Measurements from ENCODE around the gene CRISPLD2. TPM values are rescaled to one million over a fixed set of nuclear protein-coding genes. Genes with fewer than 3 reads are reported as not detected.
A peak's percentile ranks its signal among the peaks of the same experiment; 100 is the strongest.

CRISPLD2 gene
- polyA plus RNA-seq, 3 donors = 9.9 to 158 (median 77.0) TPM

DNA sequence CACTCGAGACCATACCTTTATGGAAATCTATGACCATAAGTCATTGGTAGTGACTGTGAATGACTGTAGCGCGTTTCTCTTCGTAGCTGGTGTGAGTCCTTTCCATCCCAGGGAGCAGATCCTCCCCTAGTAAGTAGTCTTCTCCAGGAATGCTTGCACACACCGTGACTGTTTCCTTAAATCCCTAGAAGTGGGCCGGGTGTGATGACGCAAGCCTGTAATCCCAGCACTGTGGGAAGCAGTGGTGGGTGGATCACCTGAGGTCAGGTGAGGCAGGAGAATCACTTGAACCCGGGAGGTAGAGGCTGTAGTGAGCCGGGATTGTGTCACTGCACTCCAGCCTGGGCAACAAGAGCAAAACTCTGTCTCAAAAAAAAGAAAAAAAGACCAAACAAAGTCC is 70.6 kb downstream of the CRISPLD2 start:
- H3K27ac ChIP-seq (ENCODE audit: low read depth, low read length) = no peak overlapping the region
- WGBS, 3 donors = 86 to 95% (median 92%) methylated on average over 9 of the region's 9 CpGs

DNA sequence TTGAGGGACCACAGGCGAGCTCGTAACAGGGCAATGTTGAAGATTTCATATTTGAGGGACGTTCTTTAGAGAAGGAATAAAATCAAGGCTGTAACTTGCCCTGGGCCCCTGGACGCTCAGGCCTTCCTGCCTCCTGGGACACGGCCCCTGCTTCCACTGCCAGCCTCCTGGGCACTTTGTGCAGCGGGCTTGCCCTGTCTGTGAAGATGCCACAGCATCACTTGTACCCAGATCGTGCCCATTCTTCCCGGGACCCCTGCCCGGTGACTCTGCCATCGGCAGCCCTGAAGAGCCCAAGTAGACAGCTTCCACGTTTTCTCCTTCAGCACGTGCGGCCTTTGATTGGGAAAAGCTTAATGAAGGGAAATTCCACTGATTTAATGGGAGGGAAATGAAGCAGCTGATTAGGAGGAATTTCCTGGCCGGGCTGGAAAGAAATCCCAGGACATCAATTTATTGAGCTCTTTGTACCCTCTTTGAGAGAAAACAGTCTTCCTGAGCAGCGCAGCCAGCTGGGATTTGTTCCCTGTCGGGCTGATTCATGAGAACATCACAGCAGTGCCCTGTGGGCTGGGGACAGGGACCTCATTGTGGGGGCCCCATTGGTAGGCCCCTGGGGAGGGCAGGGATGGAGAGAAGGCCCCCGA is 71.5 kb downstream of the CRISPLD2 start:
- H3K27ac ChIP-seq (ENCODE audit: low read depth, low read length) = no peak overlapping the region
- 66 to 70% (median 67%) methylated on average over 17 of the region's 17 CpGs for WGBS, 3 donors

DNA sequence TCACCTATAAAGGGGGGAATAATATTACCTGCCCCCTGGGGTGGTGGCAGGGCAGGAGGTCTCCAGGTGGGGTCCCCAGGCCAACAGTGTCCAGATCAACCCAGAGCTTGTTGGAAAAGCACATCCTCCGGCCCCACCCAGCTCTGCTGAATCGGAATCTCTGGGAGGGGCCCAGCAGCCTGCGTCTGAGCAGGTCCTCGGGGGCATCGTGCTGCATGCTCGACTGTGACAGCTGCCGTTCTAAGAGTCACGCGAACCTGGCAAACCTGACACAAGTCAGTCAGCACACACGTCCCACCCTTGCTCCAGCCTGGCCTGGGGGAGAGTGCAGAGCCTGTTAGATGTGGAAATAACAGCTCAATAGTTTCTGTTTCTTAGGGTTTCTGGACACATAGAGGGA is 72.3 kb downstream of the CRISPLD2 start:
- no peak overlapping the region for H3K27ac ChIP-seq (ENCODE audit: low read depth, low read length)
- WGBS, 3 donors = 69 to 73% (median 71%) methylated on average over 10 of the region's 10 CpGs

DNA sequence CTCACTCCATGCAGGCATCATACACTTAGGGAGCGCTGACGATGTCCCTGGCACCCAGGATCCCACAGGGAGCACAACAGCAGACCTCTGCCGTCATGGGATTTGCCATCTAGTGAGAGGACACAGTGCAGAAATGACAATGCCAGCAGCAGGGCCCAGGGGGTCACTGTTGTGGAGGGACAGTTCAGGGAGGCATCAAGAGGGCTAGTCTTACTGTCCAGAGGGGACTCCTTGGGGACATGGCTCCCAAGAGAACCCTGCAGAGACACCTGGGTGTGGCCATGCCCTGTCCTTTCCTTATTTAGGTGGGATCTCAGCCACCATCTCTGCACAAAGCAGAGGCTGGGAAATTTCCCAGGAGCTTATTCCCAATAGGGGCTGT is 73.7 kb downstream of the CRISPLD2 start:
- 88 to 98% (median 96%) methylated on average over 3 of the region's 3 CpGs for WGBS, 3 donors
- no peak overlapping the region for H3K27ac ChIP-seq (ENCODE audit: low read depth, low read length)

DNA sequence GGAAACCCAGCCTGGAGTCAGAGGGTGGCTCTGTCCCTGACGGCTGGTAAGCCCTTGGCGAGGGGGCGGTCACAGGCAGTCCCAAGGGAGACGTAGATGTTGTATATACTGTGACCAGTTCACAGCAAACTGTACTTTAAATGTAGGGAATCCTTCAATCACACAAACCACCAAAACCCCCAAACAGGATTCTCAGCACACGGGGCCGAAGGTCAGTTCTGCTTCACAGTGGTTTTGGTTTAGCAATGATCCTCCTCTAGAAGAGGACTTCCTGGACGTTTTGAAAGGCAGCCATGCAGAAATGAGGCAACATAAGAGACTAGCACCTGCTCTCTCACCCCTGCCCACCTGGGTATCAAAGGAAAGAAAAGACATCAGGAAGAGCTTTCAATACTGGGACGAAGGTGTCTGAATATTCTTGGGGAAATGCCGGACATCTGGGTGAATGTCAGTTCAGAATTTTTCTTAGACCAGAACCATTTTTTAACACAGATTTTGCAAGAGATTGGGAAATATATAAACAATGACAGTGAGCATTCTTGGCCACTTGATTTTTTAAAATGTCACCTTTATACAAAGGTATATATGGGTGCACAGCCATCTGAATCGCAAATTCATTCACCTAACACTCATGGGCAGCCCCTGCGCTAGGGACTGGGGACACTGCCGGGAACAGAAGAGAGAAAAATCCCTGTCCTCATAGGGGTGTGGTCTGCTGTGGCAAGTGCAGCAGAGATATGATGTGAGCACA is 74.2 kb downstream of the CRISPLD2 start:
- no peak overlapping the region for H3K27ac ChIP-seq (ENCODE audit: low read depth, low read length)

DNA sequence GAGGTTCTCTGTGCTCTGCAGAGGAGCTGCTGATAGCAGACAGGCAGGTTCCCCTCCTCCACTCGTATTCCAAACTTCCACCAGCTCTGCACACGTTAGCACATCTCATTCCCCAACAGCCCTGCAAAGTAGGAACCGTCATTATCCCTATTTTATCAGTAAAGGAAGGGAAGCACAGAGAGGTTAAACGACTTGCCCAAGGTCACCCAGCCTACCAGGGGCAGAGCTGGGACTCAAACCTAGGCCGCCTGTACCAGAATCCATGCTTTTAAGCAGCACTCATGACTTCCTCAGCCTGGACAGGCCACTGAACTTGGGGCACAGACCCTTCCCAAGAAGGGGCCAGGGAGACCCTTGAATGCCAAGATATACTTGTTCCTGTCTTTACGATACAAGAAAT is 75.2 kb downstream of the CRISPLD2 start:
- WGBS, 3 donors = 52 to 89% (median 81%) methylated on average over 6 of the region's 6 CpGs
- H3K27ac ChIP-seq (ENCODE audit: low read depth, low read length) = no peak overlapping the region

More for the DNA sequence above, 74.2 kb downstream of the CRISPLD2 start:
- WGBS, 3 donors = 66 to 77% (median 74%) methylated on average over 12 of the region's 12 CpGs

DNA sequence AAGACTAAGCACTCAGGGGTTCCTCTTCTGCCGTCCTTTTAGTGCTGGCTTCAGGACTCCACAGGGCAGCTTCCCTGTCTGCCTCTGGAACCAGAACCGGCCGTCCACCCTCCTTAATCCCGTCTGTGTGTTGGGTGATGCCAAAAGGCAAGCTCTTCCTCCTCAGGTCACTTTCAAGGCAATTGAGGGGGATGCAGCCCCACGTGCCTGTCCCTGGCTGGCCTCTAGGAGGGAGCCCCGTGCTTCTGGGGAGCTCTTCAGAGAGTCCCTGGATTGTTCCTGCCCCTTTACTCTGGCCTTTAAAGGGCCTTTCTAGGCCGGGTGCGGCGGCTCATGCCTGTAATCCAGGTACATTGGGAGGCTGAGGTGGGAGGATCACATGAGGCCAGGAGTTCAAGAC is 77.1 kb downstream of the CRISPLD2 start:
- no peak overlapping the region for H3K27ac ChIP-seq (ENCODE audit: low read depth, low read length)
- WGBS, 3 donors = 83 to 87% (median 85%) methylated on average over 9 of the region's 9 CpGs

DNA sequence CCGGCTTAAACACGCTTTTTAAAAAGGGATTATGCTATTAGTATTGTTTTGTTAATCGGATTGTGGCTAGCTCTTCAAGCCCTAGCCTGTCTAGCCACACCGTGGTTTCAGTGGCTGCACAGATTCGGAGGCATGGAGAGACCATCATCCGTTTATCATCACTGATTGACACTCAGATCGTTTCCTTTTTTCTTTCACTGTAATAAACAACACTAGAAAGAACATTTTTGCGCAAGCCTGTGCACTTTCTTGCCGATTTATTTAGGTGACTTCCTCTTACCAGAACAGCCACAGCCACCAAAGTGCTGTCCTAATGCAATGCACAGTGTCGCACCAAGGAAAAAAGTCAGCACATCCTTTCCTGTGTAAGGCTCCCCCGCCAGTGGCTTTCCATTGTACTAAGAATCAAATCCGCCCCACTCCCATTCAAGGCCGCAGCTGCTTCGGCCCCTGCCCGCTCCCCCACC is 78.2 kb downstream of the CRISPLD2 start:
- 50 to 70% (median 70%) methylated on average over 15 of the region's 15 CpGs for WGBS, 3 donors

DNA sequence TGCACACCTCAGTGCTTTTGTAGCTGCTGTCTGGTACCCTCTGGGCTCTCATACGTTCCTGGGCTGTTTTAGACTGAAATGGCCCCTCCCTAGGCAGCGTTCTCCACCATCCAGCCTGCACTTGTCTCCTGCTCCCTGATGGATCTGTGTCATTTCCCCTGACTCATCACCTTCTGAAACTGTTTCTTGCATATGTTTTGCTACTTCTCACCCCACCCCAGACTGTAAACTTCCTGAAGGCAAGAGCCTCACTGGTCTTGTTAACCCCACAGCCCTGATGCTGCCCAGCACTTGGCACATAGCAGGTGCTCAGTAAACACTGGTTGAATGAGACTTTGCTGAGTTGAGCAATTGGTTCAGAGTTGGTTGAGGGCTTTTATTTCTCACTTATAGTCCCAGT is 78.7 kb downstream of the CRISPLD2 start:
- 30 to 59% (median 56%) methylated on average over 2 of the region's 2 CpGs for whole genome bisulfite sequencing, 3 donors
- H3K27ac ChIP-seq (ENCODE audit: low read depth, low read length) = no peak overlapping the region

More for the DNA sequence above, 78.2 kb downstream of the CRISPLD2 start:
- H3K27ac ChIP-seq (ENCODE audit: low read depth, low read length) = no peak overlapping the region

DNA sequence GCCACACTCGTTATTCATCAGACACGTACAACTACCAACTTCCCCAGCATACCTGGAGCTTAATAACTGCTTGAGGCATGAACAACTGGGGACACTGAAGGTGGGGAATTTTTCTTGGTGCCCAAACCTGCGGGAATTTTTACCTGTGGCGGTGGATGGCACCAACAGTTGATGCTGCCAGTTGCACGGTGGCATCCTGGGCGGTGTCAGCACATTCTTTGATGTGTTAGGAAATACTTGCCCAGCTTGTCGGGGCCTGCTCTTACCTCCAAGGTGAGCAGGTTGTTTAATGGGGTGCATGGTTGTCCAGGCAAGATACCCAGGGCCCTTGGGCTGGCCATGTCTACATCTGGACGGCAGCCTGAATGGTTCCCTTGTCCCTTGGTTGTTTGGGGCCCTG is 79.6 kb downstream of the CRISPLD2 start:
- H3K27ac ChIP-seq (ENCODE audit: low read depth, low read length) = no peak overlapping the region
- 70 to 92% (median 90%) methylated on average over 8 of the region's 8 CpGs for WGBS, 3 donors

DNA sequence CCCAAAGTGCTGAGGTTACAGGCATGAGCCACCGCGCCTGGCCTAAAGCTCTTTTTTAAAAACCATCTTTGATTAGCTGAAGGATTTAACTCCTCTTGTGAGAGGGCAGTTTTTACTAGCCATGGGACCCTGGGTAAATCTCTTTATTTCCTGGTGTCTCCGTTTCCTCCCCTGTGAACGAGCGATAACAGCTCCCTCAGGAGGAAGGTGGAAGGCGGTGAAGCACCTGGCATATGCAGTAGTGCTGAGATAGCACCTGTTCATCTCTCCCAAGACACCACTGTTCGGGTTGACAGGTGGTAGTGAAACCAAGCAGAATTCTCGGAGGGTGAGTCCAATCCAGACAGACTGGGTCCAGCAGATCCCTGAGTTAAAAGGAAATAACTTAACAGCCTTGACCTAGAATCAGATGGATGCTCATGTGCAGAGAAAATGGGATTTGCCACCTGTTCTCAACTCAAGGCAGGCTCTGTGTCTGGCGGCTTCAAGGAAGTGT is 86.2 kb downstream of the CRISPLD2 start:
- H3K27ac ChIP-seq (ENCODE audit: low read depth, low read length) = no peak overlapping the region
- WGBS, 3 donors = 89 to 92% (median 91%) methylated on average over 9 of the region's 9 CpGs

DNA sequence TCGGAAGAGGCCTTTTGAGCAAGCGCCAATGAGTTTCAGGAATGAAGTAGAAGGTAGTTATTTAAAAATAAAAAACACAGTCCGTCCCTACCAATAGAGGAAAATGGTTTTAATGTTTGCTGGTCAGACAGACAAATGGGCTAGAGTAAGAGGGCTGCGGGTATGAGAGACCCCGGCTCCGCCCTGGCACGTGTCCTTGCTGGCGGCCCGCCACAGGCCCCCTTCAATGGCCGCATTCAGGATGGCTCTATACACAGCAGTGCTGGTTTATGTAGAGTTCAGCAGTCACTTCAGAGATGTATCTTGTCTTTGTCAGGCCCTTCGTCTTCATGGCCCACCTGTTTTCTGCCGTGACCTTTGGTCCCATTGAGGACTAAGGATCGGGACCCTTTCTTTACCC is 87.3 kb downstream of the CRISPLD2 start:
- H3K27ac ChIP-seq (ENCODE audit: low read depth, low read length) = no peak overlapping the region
- 88 to 93% (median 91%) methylated on average over 13 of the region's 13 CpGs for WGBS, 3 donors

DNA sequence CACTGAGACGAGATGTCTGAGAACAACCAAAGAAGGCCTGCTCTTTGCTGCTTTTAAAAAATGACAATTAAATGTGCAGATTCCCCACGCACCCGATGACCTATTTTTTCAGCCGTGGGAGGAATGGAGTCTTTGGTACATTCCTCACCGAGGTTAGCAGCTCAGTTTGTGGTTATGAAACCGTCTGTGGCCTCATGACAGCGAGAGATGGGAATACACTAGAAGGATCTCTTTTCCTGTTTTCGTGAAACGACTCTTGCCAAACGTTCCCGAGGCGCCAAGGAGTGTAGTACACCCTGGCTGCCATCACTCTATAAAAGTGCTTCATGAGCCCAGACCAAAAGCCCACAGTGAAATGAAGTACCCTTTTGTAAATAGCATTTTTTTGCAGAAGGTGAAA is 87.8 kb downstream of the CRISPLD2 start:
- no peak overlapping the region for H3K27ac ChIP-seq (ENCODE audit: low read depth, low read length)
- WGBS, 3 donors = 33 to 70% (median 34%) methylated on average over 12 of the region's 12 CpGs

DNA sequence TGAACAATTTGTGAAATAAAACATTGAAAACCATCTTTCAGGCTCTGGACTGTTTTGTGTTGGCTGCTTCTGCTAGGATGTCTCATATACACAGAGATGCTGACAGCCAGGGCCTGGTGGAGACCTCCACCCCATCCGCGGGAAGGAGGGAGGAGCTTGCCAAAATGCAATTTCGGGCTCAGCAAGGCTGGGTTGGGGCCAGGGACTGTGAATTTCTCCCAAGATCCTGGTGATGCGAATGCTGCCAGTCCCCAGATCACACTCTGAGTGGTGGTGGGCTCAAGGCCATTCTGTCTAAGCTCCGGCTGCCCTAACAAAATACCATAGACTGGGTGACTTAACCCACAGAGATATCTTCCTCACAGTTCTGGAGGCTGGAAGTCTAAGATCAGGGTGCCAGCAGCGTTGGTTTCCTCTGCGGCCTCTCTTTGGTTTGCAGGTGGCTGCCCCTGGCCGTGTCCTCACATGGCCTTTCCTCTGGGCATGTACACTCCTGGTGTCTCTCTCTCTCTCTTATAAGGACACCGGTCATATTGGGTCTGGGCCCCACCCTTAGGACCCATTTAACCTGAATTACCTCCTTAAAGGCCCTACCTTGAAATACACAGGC is 89.8 kb downstream of the CRISPLD2 start:
- H3K27ac ChIP-seq (ENCODE audit: low read depth, low read length) = peak overlapping the region; percentile 15
- 77 to 90% (median 80%) methylated on average over 9 of the region's 9 CpGs for WGBS, 3 donors

DNA sequence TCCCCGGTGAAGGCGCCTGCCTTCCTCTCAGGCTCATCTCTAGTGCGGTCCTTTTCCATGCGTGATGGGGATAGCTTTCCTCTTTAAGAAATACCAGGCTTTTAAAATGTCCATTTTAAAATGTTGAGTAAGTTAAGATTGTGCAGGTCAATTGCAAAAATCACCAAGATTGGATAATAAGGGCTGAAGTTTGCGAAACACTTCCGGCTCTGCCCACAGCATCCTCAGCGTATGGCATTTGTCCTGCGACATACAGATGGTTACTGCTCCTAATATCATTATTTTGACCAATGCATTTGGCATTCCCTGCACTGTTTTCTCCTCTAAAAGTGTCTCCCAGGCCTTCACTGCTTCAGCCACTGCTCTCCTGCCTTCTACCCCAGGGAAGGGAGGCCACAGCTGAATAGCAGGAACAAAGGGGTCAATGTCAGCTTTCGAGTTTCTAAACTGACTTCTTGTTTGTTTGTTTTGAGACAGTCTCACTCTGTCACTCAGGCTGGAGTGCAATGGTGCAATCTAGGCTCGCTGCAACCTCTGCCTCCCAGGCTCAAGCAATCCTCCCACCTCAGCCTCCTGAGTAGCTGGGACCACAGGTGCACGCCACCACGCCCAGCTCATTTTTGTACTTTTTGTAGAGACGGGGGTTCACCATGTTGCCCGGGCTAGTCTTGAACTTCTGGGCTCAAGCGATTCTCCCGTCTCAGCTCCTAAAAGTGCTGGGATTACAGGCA is 91.9 kb downstream of the CRISPLD2 start:
- H3K27ac ChIP-seq (ENCODE audit: low read depth, low read length) = no peak overlapping the region
- 67 to 89% (median 76%) methylated on average over 16 of the region's 16 CpGs for WGBS, 3 donors

DNA sequence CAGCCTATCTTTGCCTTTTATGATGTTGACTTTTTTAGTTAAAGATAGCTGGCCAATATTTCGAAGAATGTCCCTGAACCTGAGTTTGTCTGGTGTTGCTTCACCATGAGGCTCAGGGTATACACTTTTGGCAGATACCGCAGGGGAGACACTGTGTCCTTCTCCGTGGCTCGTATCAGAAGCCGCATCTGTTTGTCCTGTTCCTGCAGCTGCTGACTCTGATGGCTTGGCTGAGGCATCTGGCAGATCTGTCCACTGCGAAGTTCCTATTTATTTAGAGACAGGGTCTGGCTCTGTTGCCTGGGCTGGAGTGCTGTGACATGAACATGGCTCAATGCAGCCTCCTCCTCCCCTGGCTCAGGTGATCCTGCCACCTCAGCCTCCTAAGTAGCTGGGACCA is 93.5 kb downstream of the CRISPLD2 start:
- no peak overlapping the region for H3K27ac ChIP-seq (ENCODE audit: low read depth, low read length)
- 19 to 21% (median 20%) methylated on average over 6 of the region's 6 CpGs for WGBS, 3 donors

DNA sequence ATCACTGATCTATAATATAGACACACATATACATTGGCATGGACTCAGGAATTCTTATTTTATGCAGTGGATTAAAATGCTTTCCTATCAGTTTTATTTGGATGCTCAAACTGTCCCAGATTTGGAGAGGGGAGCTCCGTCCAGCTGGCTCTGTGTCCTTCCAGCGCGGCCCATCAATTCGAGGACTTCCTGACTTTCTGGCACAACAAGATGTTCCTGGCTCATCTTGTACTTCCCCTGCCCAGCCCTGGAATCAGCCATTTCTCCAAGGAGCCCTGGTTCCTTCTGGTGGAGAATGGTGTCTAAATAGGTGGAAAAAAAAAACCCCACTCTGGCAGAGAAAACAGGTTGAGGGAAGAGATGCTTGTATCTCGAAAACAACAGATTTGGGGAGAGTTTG is 94.5 kb downstream of the CRISPLD2 start:
- no peak overlapping the region for H3K27ac ChIP-seq (ENCODE audit: low read depth, low read length)

DNA sequence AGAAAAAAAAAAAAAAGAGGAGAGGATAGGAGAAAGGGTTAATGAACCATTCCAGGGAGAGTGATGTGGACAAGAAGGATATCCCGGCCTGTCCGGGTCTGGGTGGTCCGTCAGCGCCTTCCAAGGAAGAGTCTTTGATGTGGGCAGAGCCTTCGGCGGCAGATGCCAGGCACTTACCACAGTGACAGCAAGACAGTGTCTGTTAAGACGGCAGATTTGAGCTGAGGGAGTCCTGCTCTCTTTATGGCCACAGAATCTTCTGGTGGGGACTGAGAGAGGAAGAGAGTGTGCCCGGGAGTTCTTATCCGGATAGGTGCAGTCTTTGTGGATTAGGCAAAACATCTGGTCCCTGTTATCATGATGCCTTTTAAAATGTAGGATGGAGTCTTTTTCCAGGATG is 96.4 kb downstream of the CRISPLD2 start:
- 65 to 81% (median 80%) methylated on average over 9 of the region's 9 CpGs for WGBS, 3 donors
- no peak overlapping the region for H3K27ac ChIP-seq (ENCODE audit: low read depth, low read length)

More for the DNA sequence above, 94.5 kb downstream of the CRISPLD2 start:
- WGBS, 3 donors = 45 to 72% (median 47%) methylated on average over 5 of the region's 5 CpGs

DNA sequence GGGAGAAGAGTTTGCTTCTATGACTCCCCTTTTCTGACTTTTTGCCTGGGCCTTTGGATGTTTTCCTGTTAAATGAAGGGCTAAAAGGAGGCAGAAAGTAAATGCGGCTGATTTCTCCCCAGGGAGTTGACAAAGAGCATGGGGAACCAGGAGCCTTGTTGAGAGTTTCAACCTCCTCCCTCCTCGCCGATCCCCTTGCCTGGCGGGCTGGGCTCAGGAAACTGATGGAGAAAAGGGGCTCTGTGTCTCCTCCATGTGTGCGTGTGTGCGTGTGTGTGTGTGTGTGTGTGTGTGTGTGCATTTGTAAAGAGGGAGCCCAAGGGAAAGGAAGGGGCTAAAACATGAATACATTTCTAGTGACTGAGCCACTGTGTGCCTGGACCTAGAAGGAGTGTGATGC is 97.1 kb downstream of the CRISPLD2 start:
- WGBS, 3 donors = 55 to 74% (median 65%) methylated on average over 5 to 6 of the region's 6 CpGs
- no peak overlapping the region for H3K27ac ChIP-seq (ENCODE audit: low read depth, low read length)
